Memory B cell (primary cell): Measurements from ENCODE around the gene RNF43.

Experiments used
- ATAC-seq: fragments of 150-1000 bp; cut with Tn5 transposase; 2 replicates; pipeline ENCODE4 v1.10.0; 2021; ENCODE audit warnings: low read depth, mild to moderate bottlenecking, moderate library complexity
- DNase-seq, 2 donors: peaks; one replicate each; pipeline ENCODE4 v3.0.0; 2022; ENCODE audit warnings: low spot score in 2 of 2
- H3K27ac Mint-ChIP-seq: one replicate; pipeline ENCODE4 v1.8.0; 2022; ENCODE audit warnings: mild to moderate bottlenecking, moderate library complexity, mixed read lengths
- H3K27me3 Mint-ChIP-seq: one replicate; pipeline ENCODE4 v1.8.0; 2022; ENCODE audit warnings: mixed read lengths
- H3K36me3 Mint-ChIP-seq: one replicate; pipeline ENCODE4 v1.8.0; 2022; ENCODE audit warnings: mild to moderate bottlenecking, mixed read lengths
- H3K4me1 Mint-ChIP-seq: one replicate; pipeline ENCODE4 v1.8.0; 2022; ENCODE audit warnings: mixed read lengths
- H3K4me3 Mint-ChIP-seq: one replicate; pipeline ENCODE4 v1.8.0; 2022; ENCODE audit warnings: mild to moderate bottlenecking, moderate library complexity, mixed read lengths
- H3K9me3 Mint-ChIP-seq: one replicate; pipeline ENCODE4 v1.8.0; 2022; ENCODE audit warnings: mixed read lengths

The RNF43 gene

DNA sequence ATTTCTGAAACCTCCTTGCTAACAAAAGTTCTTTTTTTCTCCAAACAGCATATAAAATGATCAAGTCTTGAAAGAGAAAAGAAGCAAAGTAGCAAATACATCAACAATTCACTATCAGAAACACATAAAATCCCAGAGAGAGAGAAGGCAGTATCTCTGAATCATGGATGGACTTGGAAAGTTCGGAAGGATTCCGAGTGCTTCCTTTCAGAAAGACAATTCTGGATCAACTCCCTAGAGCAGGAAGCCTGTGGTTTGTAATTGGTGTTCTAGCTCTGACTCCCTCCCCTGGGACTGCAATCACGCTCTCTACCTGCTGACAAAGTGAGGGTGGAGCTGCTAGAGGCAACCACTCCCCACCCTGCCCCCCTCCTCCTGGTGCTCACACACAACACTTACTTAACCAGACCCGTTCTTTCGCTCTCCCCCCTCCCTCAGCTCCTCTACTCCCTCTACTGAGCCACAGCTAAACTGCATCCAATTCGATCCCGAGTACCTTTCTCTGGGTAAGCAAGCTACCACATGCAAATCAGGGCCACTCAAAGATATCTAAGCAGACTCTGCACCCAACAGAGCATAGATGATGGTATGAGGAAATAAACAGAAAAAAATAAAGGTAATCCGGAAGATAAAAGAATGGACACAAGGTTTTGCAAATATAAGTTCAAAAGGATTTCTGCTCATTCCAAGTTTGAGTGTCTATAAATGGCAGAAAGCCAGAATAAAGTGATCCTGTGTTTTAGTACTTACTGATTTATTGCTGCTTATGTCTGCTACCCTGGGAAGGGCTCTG lies at the start of gene RNF43:
RNF43 (minus strand) TSS at position 235 of the 793 bp plus-strand sequence. CDS start 1,957 bp downstream, outside the sequence.
- Mint-ChIP-seq H3K4me1 (peaks cover 8% of the 10 kb centered on the region), H3K4me3 (peak within 1 kb of the TSS; percentile 33), H3K27me3 (no peaks in the 10 kb centered on the region), H3K9me3 (no peaks in the 10 kb centered on the region), H3K27ac (peak within 1 kb of the TSS; percentile 53), H3K36me3 (no peaks in the 10 kb centered on the region)
- peak; percentile 74 to 92 for DNase-seq
- peak; percentile 95 for ATAC-seq

DNA sequence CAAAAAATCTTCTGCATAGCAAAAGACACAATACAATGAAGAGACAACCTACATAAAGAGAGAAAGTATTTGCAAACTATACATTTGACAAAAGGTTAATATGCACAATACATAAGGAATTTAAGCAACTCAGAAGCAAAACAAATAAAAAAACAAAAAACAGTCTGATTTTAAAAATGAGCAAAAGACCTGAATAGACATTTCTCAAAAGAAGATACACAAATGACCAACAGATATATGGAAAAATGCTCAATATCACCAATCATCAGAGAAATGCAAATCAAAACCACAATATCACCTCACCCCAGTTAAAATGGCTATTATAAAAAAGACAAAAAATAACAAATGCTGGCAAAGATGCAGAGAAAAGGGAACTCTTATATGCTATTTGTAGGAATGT lies 38.2 kb upstream of the RNF43 start:
- Mint-ChIP-seq H3K27ac (no peak overlapping the region), H3K9me3 (peaks cover 2% of the 10 kb centered on the region), H3K4me3 (no peak overlapping the region), H3K27me3 (no peaks in the 10 kb centered on the region), H3K36me3 (peaks cover 12% of the 10 kb centered on the region), H3K4me1 (no peaks in the 10 kb centered on the region)
- DNase-seq (no peak), ATAC-seq (no peak)

DNA sequence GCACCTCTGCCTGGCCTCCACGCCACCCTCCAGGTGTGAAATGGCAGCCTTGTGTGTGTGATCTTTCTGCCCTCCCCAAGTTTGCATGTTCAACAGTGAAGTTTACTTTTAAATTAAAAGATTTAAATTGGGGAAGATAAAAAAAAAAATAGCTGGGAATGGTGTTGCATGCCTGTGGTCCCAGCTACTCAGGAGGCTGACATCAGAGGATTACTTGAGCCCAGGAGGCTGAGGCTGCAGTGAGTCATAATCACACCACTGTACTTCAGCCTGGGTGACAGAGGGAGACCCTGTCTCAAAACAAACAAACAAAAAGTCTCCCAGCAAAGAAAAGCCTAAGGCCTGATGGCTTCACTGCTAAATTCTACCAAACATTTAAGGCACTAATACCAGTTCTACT lies 35.4 kb upstream of the RNF43 start:
- Mint-ChIP-seq H3K27me3 (no peaks in the 10 kb centered on the region), H3K4me3 (no peak overlapping the region), H3K36me3 (peaks cover 17% of the 10 kb centered on the region), H3K4me1 (no peaks in the 10 kb centered on the region), H3K27ac (no peak overlapping the region), H3K9me3 (peaks cover 2% of the 10 kb centered on the region)
- no peak for ATAC-seq
- DNase-seq, result no peak

DNA sequence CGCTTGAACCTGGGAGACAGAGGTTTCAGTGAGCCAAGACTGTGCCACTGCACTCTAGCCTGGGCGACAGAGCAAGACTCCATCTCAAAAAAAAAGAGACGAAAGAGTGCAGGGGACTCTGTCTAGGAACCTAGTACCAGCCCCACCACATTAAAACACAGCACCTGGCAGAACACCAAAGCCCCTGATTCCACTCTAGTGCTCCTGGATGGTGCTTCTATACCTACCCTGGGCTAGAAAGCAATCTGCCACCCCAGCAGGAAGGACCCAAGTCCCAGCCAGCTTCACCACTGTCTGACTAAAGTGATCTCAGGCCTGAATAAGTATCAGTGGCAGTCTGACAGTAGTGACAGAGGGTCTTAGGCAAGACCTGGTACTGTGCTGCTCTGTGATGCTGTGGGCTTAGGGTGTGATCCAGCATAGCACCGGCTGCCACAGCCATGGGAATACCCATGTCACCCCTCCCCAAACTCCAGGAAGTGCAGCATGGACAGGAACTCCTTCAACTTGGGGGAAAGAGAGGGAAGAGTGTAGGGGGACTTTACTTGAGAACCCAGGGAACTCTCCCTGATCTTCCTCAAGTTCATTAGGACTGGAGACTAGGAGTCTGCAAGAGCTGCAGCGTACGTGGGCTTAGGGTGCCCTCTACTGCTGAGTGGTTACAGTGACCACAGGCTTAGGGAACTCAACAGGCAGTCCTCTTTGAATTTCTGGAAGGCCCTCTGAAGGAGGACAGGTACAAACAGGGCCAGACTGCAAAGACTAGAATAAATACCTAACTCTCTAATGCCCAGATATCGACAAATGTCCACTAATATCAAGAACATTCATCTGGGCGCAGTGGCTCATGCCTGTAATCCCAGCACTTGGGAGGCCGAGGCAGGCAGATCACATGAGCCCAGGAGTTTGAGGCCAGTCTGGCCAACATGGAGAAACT lies 30.0 kb upstream of the RNF43 start:
- peak overlapping the region; percentile 55 for H3K27ac Mint-ChIP-seq
- ATAC-seq (peak; percentile 90), DNase-seq (peak; percentile 52 to 55)
- H3K4me1 Mint-ChIP-seq, result peaks cover 8% of the 10 kb centered on the region
- H3K27me3 Mint-ChIP-seq, result no peaks in the 10 kb centered on the region
- peaks cover 11% of the 10 kb centered on the region for H3K36me3 Mint-ChIP-seq
- H3K9me3 Mint-ChIP-seq, result no peaks in the 10 kb centered on the region
- no peak overlapping the region for H3K4me3 Mint-ChIP-seq

DNA sequence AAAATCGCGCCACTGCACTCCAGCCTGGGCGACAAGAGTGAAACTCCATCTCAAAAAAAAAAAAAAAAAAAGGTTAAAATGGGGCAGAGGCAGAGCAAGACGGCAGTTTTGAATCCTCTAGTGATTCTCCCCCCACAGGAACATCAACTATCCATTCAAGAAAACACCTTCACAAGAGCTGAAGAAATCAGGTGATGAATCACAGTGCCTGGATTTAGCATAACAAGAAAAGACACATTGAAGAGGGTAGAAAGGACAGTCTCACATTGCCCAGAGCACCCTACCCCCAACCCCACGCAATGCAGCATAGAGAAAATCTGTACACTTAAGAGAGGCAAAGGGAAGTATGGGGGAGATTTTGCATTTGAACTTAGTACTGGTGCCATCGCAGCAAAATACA lies 28.8 kb upstream of the RNF43 start:
- Mint-ChIP-seq H3K27ac (no peak overlapping the region), H3K9me3 (no peaks in the 10 kb centered on the region), H3K4me3 (no peak overlapping the region), H3K27me3 (no peaks in the 10 kb centered on the region), H3K36me3 (peaks cover 14% of the 10 kb centered on the region), H3K4me1 (peaks cover 8% of the 10 kb centered on the region)
- ATAC-seq, result no peak
- DNase-seq, result no peak

DNA sequence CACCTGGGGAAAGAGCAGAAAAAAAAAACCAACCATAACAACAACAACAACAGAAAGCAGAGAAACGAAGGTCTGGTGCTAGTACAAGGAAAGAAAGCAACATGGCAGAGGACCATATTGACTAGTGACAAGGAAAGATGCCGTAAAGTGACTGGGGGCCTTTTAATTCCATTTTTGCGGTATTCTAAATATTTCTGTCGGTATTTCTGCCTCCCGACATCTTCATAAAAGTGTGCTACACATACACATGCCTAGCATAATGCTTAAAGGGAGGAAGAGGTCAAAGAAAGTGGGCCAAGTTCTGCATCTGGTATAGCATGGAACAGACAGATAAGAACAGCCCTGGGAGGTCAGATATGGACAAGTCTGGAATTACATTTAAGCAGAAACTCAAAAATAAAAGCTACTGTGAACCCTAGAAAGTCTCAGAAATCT lies 19.5 kb upstream of the RNF43 start:
- ATAC-seq (no peak), DNase-seq (no peak)
- H3K27ac Mint-ChIP-seq, result no peak overlapping the region
- peaks cover 23% of the 10 kb centered on the region for H3K36me3 Mint-ChIP-seq
- H3K27me3 Mint-ChIP-seq, result no peaks in the 10 kb centered on the region
- no peaks in the 10 kb centered on the region for H3K9me3 Mint-ChIP-seq
- no peak overlapping the region for H3K4me3 Mint-ChIP-seq
- H3K4me1 Mint-ChIP-seq, result no peaks in the 10 kb centered on the region

DNA sequence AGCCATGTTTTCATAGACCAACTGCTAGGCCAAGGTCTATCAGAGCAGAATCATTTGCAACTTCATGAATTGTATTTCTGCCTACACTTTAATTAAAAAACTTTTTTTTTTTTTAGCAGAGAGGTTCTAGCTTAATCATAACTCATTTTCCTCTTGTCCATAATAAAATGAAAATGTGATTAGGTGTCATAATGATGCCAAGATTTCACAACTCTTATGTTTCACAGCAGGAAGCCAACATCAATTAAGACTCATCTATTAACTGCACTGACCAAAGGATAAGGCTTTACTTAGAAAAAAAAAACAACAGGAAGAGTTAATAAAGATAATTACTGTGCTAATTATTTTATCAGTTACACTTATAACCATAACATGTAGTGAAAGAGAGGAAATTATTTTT lies 18.9 kb upstream of the RNF43 start:
- Mint-ChIP-seq H3K36me3 (peaks cover 20% of the 10 kb centered on the region), H3K9me3 (no peaks in the 10 kb centered on the region), H3K27ac (no peak overlapping the region), H3K27me3 (no peaks in the 10 kb centered on the region), H3K4me3 (no peak overlapping the region), H3K4me1 (no peaks in the 10 kb centered on the region)
- no peak for ATAC-seq
- DNase-seq, result no peak

DNA sequence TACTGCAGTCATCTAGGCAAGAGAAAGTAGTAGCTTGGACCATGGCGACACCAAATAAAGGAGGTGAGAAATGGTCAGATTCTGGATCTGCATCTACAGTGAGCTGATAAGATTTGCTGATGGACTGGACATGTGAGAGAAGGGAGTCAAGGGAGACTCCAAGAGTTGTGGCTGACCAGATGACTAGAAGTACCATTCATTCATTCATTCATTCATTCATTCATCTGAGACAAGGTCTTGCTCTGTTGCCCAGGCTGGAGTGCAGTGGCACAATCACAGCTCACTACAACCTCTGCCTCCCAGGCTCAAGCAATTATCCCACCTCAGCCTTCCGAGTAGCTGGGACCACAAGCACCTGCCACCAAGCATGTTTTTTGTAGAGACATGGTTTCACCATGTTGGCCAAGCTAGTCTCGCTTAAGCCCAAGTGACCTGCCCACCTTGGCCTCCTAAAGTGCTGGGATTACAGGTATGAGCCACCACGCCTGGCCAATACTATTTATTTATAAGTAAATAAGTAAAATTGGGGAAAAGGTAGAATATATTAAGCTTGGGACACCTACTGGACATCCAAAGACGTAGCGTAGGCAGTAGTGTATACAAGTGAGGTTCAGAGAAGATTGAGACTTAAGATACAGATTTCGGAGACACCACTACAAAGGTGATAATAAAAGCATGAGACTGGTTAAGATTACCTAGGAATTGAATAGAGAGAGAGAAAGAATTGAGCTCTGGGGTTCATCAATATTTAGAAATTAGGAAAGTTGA lies 15.7 kb upstream of the RNF43 start:
- ATAC-seq, result no peak
- Mint-ChIP-seq H3K36me3 (peaks cover 17% of the 10 kb centered on the region), H3K9me3 (no peaks in the 10 kb centered on the region), H3K4me1 (peaks cover 3% of the 10 kb centered on the region), H3K27ac (no peak overlapping the region), H3K27me3 (no peaks in the 10 kb centered on the region), H3K4me3 (no peak overlapping the region)
- DNase-seq, result no peak

DNA sequence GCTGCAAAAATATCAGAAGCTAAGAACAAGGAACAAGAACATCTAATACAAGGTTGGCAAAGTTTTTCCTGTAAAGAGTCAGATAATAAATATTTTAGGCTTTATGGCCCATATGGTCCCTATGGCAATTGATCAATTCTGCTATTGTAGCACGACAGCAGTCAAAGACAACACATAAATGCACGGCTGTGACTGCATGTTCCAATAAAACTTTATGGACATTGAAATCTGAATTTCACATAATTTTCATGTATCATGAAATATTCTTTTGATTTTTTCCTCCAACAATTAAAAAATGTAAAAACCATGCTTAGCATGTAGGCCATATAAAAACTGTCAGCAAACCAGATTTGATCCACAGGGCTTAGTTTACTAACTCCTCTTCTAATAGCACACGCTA lies 10.5 kb upstream of the RNF43 start:
- peaks cover 6% of the 10 kb centered on the region for H3K36me3 Mint-ChIP-seq
- H3K27ac Mint-ChIP-seq, result peak overlapping the region; percentile 45
- H3K27me3 Mint-ChIP-seq, result no peaks in the 10 kb centered on the region
- H3K4me3 Mint-ChIP-seq, result peak overlapping the region; percentile 85
- H3K9me3 Mint-ChIP-seq, result no peaks in the 10 kb centered on the region
- DNase-seq (no peak), ATAC-seq (no peak)
- H3K4me1 Mint-ChIP-seq, result peaks cover 4% of the 10 kb centered on the region

DNA sequence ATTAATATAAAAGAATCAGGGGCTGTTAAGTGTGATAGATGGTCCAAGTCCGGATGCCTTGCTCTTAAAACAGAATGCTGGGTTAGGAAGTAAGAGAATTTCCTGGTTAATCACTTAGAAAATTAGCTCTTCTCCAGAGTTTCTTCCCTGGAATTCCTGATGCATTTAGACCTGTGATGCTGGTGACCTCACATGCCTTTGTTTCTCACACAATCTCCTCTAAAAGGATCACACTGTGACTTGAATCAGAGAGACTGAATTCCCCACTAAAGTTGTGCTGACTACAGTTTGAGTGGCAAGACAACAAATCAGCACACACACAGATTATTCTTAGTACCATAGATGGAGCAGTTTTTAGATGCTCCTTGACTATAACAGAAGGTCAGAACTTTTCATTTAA lies 4.4 kb upstream of the RNF43 start:
- DNase-seq, result no peak
- Mint-ChIP-seq H3K4me3 (no peak overlapping the region), H3K27me3 (no peaks in the 10 kb centered on the region), H3K4me1 (peaks cover 5% of the 10 kb centered on the region), H3K36me3 (peaks cover 2% of the 10 kb centered on the region), H3K9me3 (no peaks in the 10 kb centered on the region), H3K27ac (no peak overlapping the region)
- ATAC-seq, result no peak

DNA sequence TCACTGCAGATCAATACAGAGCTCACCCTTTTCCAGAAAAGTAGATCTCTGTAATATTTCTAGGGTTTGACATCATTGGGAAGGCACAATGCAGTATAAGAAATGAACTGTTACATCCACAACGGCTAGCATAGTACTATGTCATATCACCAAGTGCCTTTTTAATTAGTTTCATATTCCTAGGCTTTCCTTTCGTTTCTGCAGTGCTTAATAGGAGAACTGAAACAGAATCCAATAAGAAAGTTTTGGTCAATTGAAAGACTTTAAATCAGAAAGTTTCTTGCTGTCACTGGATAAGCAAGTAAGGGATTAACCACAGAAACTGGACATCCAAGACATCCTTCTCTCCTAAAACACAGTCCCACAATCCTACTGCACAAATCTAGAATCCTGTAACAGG lies 3.5 kb upstream of the RNF43 start:
- H3K4me3 Mint-ChIP-seq, result no peak overlapping the region
- peaks cover 2% of the 10 kb centered on the region for H3K36me3 Mint-ChIP-seq
- H3K27me3 Mint-ChIP-seq, result no peaks in the 10 kb centered on the region
- H3K27ac Mint-ChIP-seq, result no peak overlapping the region
- H3K9me3 Mint-ChIP-seq, result no peaks in the 10 kb centered on the region
- ATAC-seq (no peak), DNase-seq (no peak)
- peaks cover 6% of the 10 kb centered on the region for H3K4me1 Mint-ChIP-seq

DNA sequence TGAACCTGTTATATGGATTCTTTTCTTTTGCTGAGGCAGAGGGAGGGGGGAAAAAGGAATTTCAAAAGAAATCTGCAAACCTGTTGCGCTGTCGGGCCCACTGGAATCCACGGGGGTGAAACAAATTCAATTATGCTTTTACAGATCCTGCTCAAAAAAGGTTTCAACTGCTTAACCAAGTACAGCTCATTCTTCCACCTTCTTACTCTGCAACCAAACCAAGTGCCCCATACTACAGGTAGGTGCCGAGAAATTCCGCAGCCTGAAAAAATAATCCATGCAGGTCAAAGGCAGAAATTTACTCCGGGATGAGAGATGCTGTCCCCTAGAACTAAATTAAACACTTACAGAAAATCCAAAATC lies 416 bp downstream of the RNF43 start:
- Mint-ChIP-seq H3K27ac (peak overlapping the region; percentile 53), H3K4me3 (no peak overlapping the region), H3K9me3 (no peaks in the 10 kb centered on the region), H3K4me1 (peaks cover 8% of the 10 kb centered on the region), H3K27me3 (no peaks in the 10 kb centered on the region), H3K36me3 (no peaks in the 10 kb centered on the region)
- ATAC-seq, result no peak
- DNase-seq, result no peak

DNA sequence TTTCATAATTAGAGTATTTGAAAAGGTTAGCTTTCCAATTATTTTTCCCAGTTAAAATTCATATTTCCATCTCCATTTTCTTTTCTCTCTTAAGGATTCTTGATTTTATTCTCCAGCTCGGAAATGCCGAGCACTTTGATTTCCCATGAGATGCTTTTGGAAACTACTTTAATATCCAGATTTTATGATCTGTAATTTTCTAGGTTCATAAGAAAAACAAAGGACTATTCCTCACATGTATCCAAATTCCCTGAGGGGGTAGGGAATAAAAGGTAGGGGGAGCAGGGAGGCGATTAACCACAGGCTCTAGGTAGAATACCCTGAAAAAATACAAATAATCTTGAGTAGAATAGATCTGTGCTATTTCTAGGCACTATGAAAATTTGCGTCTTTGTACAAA lies 938 bp downstream of the RNF43 start:
- Mint-ChIP-seq H3K4me1 (peaks cover 8% of the 10 kb centered on the region), H3K4me3 (no peak overlapping the region), H3K9me3 (no peaks in the 10 kb centered on the region), H3K27me3 (no peaks in the 10 kb centered on the region), H3K36me3 (no peaks in the 10 kb centered on the region), H3K27ac (no peak overlapping the region)
- no peak for ATAC-seq
- DNase-seq, result no peak
